ENCODE data around the gene TIGD1.
A peak's percentile ranks its signal among the peaks of the same experiment; 100 is the strongest.
"Not testable (repeated sequence)": the region's sequence is repeated elsewhere in the genome, so short reads cannot be mapped to it uniquely, and the experiment has no call there.

TIGD1 gene

DNA sequence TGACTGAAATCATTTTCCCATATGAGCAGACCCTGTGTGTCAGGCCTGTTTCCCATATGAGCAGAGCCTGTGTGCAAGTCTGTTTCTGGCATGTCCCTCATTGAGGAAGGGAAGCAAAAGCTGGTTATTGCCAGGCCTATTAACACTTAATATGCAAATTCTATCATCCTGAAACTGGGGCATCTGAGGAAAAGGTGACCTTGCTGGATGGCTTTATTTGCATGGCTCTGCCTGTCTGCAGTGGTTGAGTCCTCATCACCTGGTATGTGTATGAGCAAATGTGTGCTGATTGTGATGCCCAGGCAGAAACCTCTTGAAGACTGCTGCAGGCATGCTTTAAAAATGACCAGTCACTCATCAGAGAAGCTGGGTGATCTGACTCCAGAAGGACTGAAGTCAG lies 31.4 kb upstream of the TIGD1 start:
- no peaks in the 10 kb centered on the region for H3K27me3 ChIP-seq (ENCODE audit: control insufficient read depth, insufficient read depth, low read length)
- peaks cover 6% of the 10 kb centered on the region for H3K4me1 ChIP-seq (ENCODE audit: control insufficient read depth, insufficient read depth, low read length)
- no peak overlapping the region for H3K4me3 ChIP-seq (ENCODE audit: low read length)
- H3K9me3 ChIP-seq (replicated peaks; ENCODE audit: low read length) = no peaks in the 10 kb centered on the region
- no peak overlapping the region for H3K4me2 ChIP-seq (ENCODE audit: low read length)
- no peak overlapping the region for H3K9ac ChIP-seq (ENCODE audit: low read depth, low read length)
- H3K36me3 ChIP-seq (ENCODE audit: insufficient read depth, low read length) = peaks cover 14% of the 10 kb centered on the region

DNA sequence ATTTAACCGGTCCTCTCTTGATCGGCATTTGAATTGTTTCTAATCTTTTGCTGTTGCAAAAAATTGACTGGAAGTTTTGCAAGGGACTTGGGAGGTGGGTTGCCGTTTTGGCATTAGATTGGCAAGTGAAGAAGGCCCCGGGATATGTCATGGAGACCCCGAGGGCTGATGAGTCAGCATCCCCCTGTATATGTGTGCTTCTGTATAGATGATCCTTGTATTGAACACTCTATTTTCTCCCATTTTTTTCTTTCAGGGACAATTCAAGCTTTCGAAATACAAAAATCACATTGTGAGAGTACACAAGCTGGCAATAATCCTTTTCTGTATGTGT lies 30.3 kb upstream of the TIGD1 start:
- Histone ChIP-seq H3K9ac (ENCODE audit: low read depth, low read length) (no peak overlapping the region), H3K9me3 (replicated peaks; ENCODE audit: low read length) (no peaks in the 10 kb centered on the region), H3K4me3 (ENCODE audit: low read length) (no peak overlapping the region), H3K4me2 (ENCODE audit: low read length) (no peak overlapping the region), H3K36me3 (ENCODE audit: insufficient read depth, low read length) (peaks cover 14% of the 10 kb centered on the region), H3K27me3 (ENCODE audit: control insufficient read depth, insufficient read depth, low read length) (no peaks in the 10 kb centered on the region), H3K4me1 (ENCODE audit: control insufficient read depth, insufficient read depth, low read length) (peaks cover 13% of the 10 kb centered on the region)

DNA sequence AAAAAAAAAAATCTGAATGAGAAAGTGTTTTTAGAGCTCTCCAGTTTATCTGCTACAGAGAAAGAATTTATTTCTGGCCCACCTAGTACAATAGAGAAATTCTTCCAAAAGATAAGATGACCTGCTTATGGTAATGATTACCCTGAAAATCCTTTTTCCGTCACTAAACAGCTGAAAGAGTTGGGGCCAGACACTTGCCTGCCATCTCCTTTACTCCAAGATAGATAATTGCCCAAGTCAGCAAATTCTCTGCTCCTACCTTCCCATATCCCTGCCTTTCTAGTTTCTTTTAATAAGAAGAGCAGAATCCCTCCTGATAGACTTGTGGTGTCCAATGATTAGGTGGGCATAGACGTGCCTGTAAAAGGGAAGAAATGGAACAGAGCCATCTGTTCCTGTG lies 28.3 kb upstream of the TIGD1 start:
- no peak overlapping the region for H3K4me3 ChIP-seq (ENCODE audit: low read length)
- H3K4me1 ChIP-seq (ENCODE audit: control insufficient read depth, insufficient read depth, low read length) = peaks cover 30% of the 10 kb centered on the region
- H3K36me3 ChIP-seq (ENCODE audit: insufficient read depth, low read length) = peaks cover 15% of the 10 kb centered on the region
- no peak overlapping the region for H3K9ac ChIP-seq (ENCODE audit: low read depth, low read length)
- H3K9me3 ChIP-seq (replicated peaks; ENCODE audit: low read length) = no peaks in the 10 kb centered on the region
- no peak overlapping the region for H3K4me2 ChIP-seq (ENCODE audit: low read length)
- no peaks in the 10 kb centered on the region for H3K27me3 ChIP-seq (ENCODE audit: control insufficient read depth, insufficient read depth, low read length)

DNA sequence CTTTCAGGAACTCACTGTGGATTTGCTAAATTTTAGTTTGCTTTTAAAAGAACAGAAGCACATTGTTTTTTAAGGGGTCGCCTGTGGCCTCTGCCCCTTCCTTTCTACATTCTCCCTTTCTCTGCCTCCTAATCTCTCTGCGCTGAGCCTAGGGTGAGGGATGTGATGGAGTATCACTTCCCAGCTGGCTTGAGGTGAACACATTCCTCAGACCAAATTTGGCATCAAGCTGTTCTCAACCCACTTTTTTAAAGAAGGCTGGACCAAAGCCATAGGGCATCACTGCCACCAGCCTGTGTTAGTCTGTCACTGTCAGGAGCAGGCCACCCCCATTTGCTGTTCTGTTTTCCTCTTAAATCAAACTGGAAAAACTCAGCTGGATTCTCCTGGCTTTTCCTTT lies 27.5 kb upstream of the TIGD1 start:
- Histone ChIP-seq H3K36me3 (ENCODE audit: insufficient read depth, low read length) (peaks cover 18% of the 10 kb centered on the region), H3K4me2 (ENCODE audit: low read length) (no peak overlapping the region), H3K4me1 (ENCODE audit: control insufficient read depth, insufficient read depth, low read length) (peaks cover 30% of the 10 kb centered on the region), H3K27me3 (ENCODE audit: control insufficient read depth, insufficient read depth, low read length) (no peaks in the 10 kb centered on the region), H3K9me3 (replicated peaks; ENCODE audit: low read length) (no peaks in the 10 kb centered on the region), H3K9ac (ENCODE audit: low read depth, low read length) (no peak overlapping the region), H3K4me3 (ENCODE audit: low read length) (no peak overlapping the region)

DNA sequence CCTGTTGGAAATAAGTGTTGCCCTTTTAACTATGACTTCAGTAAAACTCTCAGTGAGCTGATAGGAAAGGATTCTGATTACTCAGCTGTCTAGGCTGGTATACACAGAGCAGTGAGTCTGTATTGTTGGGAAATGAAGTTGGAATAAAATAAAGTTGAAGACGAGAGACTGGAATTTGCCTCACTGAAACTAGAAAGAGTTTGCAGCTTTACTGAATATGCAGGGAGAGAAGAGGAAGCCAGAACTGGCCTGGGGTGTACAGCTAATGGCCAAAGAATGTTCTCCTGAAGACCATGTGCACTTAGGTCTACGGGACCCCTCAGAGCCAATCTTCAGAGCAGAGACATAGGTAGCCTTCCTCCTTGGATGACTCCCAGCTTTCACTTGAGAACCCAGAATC lies 26.6 kb upstream of the TIGD1 start:
- H3K4me1 ChIP-seq (ENCODE audit: control insufficient read depth, insufficient read depth, low read length) = peaks cover 30% of the 10 kb centered on the region
- peaks cover 18% of the 10 kb centered on the region for H3K36me3 ChIP-seq (ENCODE audit: insufficient read depth, low read length)
- no peak overlapping the region for H3K4me2 ChIP-seq (ENCODE audit: low read length)
- no peak overlapping the region for H3K9ac ChIP-seq (ENCODE audit: low read depth, low read length)
- no peak overlapping the region for H3K4me3 ChIP-seq (ENCODE audit: low read length)
- no peaks in the 10 kb centered on the region for H3K9me3 ChIP-seq (replicated peaks; ENCODE audit: low read length)
- H3K27me3 ChIP-seq (ENCODE audit: control insufficient read depth, insufficient read depth, low read length) = no peaks in the 10 kb centered on the region

DNA sequence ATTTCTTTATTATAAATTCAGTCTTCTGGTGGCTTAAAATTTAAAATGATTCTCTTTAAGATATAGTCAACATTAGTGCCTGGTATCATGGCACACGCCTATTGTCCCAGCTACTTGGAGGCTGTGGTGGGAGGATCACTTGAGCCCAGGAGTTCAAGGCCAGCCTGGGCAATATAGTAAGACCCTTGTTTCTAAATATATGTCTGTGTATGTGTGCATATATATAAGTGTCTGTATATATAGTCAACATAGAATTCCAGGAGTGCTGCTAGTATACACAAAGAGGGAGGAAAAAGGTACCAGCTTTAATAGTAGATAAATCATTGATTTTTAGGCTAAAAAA lies 25.0 kb upstream of the TIGD1 start:
- Histone ChIP-seq H3K9me3 (replicated peaks; ENCODE audit: low read length) (no peaks in the 10 kb centered on the region), H3K4me1 (ENCODE audit: control insufficient read depth, insufficient read depth, low read length) (peaks cover 30% of the 10 kb centered on the region), H3K4me2 (ENCODE audit: low read length) (no peak overlapping the region), H3K27me3 (ENCODE audit: control insufficient read depth, insufficient read depth, low read length) (no peaks in the 10 kb centered on the region), H3K36me3 (ENCODE audit: insufficient read depth, low read length) (peaks cover 21% of the 10 kb centered on the region), H3K4me3 (ENCODE audit: low read length) (no peak overlapping the region), H3K9ac (ENCODE audit: low read depth, low read length) (no peak overlapping the region)

DNA sequence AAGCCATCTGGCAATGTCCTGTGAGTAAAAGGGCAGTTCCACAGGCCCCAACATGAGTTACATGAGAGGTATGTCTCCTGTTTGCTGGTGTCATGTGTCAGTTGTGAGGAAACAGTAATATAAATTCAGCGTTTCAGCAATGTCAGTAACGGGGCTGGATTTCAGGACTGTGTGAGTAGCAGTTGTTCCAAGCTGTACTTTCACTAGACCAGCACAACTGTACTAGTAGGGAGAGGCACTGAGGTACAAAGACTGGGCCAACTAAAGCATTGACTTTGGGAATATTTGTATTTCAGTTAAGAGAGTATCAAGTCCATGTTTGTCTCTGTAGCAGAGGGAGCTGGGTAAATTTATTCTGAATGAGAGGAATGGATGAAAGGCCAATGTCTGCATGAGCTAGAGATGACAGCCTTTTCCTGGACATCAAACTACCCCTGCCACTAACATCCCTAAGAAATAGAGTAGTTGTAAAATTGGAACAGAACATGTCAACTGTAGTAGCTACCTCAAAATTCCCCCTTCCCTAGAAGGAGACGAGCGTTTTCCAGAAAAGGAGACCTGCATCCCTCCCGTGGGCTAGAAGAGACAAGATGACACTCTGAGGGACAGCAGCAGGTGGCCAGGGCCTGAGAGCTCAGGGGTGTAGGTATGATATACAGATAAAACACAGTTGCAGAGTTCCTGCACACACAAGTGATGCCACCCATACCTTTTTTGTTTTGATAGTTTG lies 24.5 kb upstream of the TIGD1 start:
- H3K9me3 ChIP-seq (replicated peaks; ENCODE audit: low read length) = no peaks in the 10 kb centered on the region
- H3K36me3 ChIP-seq (ENCODE audit: insufficient read depth, low read length) = peaks cover 26% of the 10 kb centered on the region
- peak overlapping the region; percentile 55 for H3K9ac ChIP-seq (ENCODE audit: low read depth, low read length)
- H3K27me3 ChIP-seq (ENCODE audit: control insufficient read depth, insufficient read depth, low read length) = no peaks in the 10 kb centered on the region
- peaks cover 30% of the 10 kb centered on the region for H3K4me1 ChIP-seq (ENCODE audit: control insufficient read depth, insufficient read depth, low read length)
- H3K4me2 ChIP-seq (ENCODE audit: low read length) = peak overlapping the region; percentile 42
- no peak overlapping the region for H3K4me3 ChIP-seq (ENCODE audit: low read length)

DNA sequence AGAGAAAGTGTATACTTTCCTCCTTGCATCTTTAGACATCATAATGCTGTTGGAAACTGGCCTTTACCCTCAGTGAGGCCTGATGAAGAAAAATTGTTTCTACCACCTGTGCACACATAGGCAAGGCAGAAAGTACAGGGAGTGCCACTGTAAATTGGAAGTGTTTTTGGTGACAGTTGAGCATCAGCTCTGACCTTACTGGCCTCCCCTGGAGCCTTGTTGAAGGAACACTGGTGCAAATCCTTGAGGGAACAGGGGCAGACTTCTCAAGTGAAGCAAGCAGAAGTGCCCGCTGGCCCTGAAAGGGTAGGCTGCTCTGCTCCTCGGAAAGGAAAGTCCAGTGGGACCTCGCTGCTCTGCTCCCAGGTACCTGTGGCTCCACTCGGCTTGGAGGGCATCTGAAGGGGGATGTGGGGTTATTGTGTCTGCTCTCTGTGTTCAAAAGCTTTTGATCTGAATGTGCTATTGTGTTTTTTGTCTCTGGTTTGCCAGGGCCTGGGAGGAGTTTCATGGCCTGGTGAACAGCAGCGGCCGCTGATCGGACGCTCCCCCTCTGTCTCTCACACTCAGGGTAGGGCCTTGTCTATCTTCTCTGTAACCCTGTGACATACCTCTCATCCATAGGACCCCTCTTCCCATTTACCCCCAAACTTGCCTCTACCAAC lies 23.5 kb upstream of the TIGD1 start:
- Histone ChIP-seq H3K4me3 (ENCODE audit: low read length) (no peak overlapping the region), H3K27me3 (ENCODE audit: control insufficient read depth, insufficient read depth, low read length) (no peaks in the 10 kb centered on the region), H3K9ac (ENCODE audit: low read depth, low read length) (peak overlapping the region; percentile 55), H3K4me2 (ENCODE audit: low read length) (peak overlapping the region; percentile 9), H3K9me3 (replicated peaks; ENCODE audit: low read length) (no peaks in the 10 kb centered on the region), H3K36me3 (ENCODE audit: insufficient read depth, low read length) (peaks cover 36% of the 10 kb centered on the region), H3K4me1 (ENCODE audit: control insufficient read depth, insufficient read depth, low read length) (peaks cover 31% of the 10 kb centered on the region)

DNA sequence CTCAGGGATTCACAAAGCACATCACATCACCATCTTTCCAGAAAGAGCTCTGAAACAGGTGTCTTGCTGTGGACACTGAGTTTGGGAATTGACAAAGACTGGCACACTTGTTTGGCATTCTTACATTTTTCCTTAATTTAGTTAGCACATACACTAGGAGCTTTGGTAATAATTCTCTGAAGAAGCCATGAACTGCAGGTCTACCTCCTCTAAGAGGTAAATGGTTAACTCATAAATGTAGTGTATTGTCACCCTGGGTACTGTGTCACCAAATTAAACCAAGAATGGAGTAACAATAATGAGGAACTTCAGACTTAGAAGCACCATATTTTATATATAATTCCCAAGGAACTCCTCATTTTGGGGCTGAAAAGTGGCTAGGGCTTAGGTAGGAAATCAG lies 22.7 kb upstream of the TIGD1 start:
- no peaks in the 10 kb centered on the region for H3K9me3 ChIP-seq (replicated peaks; ENCODE audit: low read length)
- H3K9ac ChIP-seq (ENCODE audit: low read depth, low read length) = no peak overlapping the region
- no peak overlapping the region for H3K4me3 ChIP-seq (ENCODE audit: low read length)
- H3K27me3 ChIP-seq (ENCODE audit: control insufficient read depth, insufficient read depth, low read length) = no peaks in the 10 kb centered on the region
- H3K4me1 ChIP-seq (ENCODE audit: control insufficient read depth, insufficient read depth, low read length) = peaks cover 40% of the 10 kb centered on the region
- peaks cover 41% of the 10 kb centered on the region for H3K36me3 ChIP-seq (ENCODE audit: insufficient read depth, low read length)
- no peak overlapping the region for H3K4me2 ChIP-seq (ENCODE audit: low read length)

DNA sequence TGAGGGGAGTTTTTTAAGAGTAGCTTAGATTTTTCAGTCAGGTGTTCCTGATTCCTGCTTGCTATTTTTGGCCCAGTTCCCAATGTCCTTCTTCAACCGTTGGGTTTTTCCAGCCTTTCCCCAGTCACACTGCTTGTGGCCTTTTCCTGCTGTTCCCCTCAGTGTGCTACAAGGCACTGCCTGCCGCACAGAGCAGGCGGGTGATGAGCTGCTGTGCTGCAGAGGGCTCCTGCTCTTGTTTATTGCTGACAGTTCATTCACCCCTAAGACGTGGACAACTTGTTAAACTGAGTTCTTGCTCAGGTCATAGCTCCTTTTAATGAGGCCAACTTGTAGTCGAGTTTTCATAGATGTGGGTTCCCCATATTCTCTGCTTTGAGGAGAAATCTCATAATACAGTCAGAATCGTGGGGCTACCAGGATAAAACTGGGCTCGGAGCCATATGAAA lies 20.7 kb upstream of the TIGD1 start:
- H3K9me3 ChIP-seq (replicated peaks; ENCODE audit: low read length) = no peaks in the 10 kb centered on the region
- peaks cover 39% of the 10 kb centered on the region for H3K4me1 ChIP-seq (ENCODE audit: control insufficient read depth, insufficient read depth, low read length)
- H3K9ac ChIP-seq (ENCODE audit: low read depth, low read length) = no peak overlapping the region
- H3K4me3 ChIP-seq (ENCODE audit: low read length) = no peak overlapping the region
- H3K36me3 ChIP-seq (ENCODE audit: insufficient read depth, low read length) = peaks cover 60% of the 10 kb centered on the region
- H3K27me3 ChIP-seq (ENCODE audit: control insufficient read depth, insufficient read depth, low read length) = no peaks in the 10 kb centered on the region
- H3K4me2 ChIP-seq (ENCODE audit: low read length) = no peak overlapping the region

DNA sequence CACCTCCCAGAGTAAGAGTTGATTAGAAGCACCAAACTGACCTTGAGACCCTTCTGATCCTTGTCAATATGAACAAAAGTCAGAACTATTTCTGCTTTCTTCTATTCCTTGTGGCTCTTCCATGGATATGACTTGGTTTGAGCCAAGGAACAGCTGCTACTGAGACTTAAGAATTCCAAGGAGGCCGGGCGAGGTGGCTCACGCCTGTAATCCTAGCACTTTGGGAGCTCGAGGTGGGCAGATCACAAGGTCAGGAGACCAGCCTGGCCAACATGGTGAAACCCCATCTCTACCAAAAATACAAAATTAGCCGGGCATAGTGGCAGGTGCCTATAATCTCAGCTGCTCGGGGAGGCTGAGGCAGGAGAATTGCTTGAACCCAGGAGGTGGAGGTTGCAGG lies 20.1 kb upstream of the TIGD1 start:
- H3K4me2 ChIP-seq (ENCODE audit: low read length); H3K4me3 ChIP-seq (ENCODE audit: low read length); H3K9me3 ChIP-seq (replicated peaks; ENCODE audit: low read length); H3K9ac ChIP-seq (ENCODE audit: low read depth, low read length); H3K27me3 ChIP-seq (ENCODE audit: control insufficient read depth, insufficient read depth, low read length): not testable (repeated sequence)
- H3K36me3 ChIP-seq (ENCODE audit: insufficient read depth, low read length) = peaks cover 65% of the 10 kb centered on the region
- H3K4me1 ChIP-seq (ENCODE audit: control insufficient read depth, insufficient read depth, low read length) = peaks cover 39% of the 10 kb centered on the region

DNA sequence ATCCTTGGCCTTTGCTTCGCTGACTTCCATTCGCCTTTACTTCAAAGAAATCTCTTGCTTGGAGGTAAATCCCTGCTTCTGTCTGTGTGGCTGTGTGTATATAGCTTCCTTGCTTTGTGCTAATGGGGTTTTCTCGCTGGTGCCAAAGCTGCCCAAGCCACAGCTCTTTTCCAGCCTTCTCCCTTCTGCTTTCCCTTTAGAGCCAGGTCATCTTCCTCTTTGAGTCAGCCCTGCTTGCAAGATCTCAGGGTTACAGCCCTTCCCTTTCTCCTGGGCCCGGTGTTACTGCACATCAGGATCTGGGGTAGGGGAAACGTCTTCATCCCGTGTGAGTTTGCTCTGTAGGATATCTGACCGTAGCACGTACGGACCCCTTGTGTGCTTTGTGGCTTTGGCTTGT lies 19.2 kb upstream of the TIGD1 start:
- Histone ChIP-seq H3K9me3 (replicated peaks; ENCODE audit: low read length) (no peaks in the 10 kb centered on the region), H3K4me1 (ENCODE audit: control insufficient read depth, insufficient read depth, low read length) (peaks cover 31% of the 10 kb centered on the region), H3K9ac (ENCODE audit: low read depth, low read length) (no peak overlapping the region), H3K4me2 (ENCODE audit: low read length) (no peak overlapping the region), H3K4me3 (ENCODE audit: low read length) (no peak overlapping the region), H3K27me3 (ENCODE audit: control insufficient read depth, insufficient read depth, low read length) (no peaks in the 10 kb centered on the region), H3K36me3 (ENCODE audit: insufficient read depth, low read length) (peaks cover 66% of the 10 kb centered on the region)
